ENCODE measurements around the gene MYO7A. TPM values are rescaled to one million over a fixed set of nuclear protein-coding genes. Genes with fewer than 3 reads are reported as not detected.
A peak's percentile ranks its signal among the peaks of the same experiment; 100 is the strongest.

Gene MYO7A
- total and polyA plus RNA-seq, 12 donors, result 0.91 to 6.8 (median 2.8) TPM

DNA sequence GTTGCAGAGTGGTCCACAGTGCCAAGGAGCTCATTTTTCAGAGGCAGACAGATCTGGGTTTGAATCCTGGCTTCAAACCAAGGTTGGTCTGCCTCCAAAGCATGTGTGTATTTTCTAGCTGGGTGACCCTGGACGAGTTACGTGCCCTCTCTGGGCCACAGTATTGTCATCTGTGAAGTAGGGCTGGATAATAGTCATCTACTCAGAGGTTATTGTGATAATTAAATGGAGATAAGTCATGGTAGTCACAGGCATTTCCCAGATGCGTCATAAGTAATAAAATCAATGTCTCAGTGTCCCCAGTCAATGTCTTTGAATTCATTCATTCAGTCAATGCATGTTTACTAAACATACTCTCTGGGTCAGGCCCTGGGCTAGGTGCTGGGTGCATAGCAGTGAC lies 16.8 kb upstream of the MYO7A start:
- intact Hi-C loops (cut with DNase I), result no loop called here
- ATAC-seq (no peak), DNase-seq (no peak)
- Histone ChIP-seq H3K27ac (no peak overlapping the region), H3K27me3 (no peaks in the 10 kb centered on the region), H3K36me3 (peaks cover 0 to 4% (median 0%) of the 10 kb centered on the region in 9 donors), H3K4me1 (peaks cover 0 to 27% (median 0%) of the 10 kb centered on the region in 9 donors), H3K4me3 (no peak overlapping the region), H3K9me3 (no peaks in the 10 kb centered on the region)
- TF ChIP-seq, protein P1, sequence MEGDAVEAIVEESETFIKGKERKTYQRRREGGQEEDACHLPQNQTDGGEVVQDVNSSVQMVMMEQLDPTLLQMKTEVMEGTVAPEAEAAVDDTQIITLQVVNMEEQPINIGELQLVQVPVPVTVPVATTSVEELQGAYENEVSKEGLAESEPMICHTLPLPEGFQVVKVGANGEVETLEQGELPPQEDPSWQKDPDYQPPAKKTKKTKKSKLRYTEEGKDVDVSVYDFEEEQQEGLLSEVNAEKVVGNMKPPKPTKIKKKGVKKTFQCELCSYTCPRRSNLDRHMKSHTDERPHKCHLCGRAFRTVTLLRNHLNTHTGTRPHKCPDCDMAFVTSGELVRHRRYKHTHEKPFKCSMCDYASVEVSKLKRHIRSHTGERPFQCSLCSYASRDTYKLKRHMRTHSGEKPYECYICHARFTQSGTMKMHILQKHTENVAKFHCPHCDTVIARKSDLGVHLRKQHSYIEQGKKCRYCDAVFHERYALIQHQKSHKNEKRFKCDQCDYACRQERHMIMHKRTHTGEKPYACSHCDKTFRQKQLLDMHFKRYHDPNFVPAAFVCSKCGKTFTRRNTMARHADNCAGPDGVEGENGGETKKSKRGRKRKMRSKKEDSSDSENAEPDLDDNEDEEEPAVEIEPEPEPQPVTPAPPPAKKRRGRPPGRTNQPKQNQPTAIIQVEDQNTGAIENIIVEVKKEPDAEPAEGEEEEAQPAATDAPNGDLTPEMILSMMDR (IDR thresholded peaks at IDR 0.05), result no peak
- WGBS, 2 donors, result 88 to 92% methylated on average over 3 of the region's 3 CpGs

DNA sequence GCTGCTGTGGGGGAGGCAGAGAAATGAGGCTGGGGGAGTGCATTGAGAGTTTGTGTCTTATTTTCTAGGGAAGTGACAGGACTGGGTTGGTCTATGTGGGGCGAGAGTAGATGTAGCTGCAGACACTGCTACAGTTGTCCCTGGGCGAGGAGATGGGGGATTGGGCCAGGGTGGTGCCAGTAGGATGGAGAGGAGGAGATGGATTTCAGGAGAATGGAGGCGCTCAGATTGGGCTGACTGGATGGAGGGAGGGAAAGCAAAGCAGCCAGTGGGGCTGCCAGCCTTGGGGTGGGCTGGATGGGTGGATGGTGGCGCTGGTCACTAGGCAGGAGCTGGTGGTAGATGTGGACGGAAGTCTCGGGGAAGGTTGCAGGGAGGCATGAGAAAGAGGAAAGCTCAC lies 16.1 kb upstream of the MYO7A start:
- 93 to 98% methylated on average over 6 of the region's 6 CpGs for WGBS, 2 donors
- no peak overlapping the region for H3K4me3 ChIP-seq
- DNase-seq (no peak), ATAC-seq (no peak)
- H3K27me3 ChIP-seq, result no peaks in the 10 kb centered on the region
- peaks cover 0 to 27% (median 0%) of the 10 kb centered on the region in 9 donors for H3K4me1 ChIP-seq
- TF ChIP-seq, protein P1 (IDR thresholded peaks at IDR 0.05), result no peak
- H3K27ac ChIP-seq, result no peak overlapping the region
- H3K9me3 ChIP-seq, result no peaks in the 10 kb centered on the region
- intact Hi-C loops (cut with DNase I), result no loop called here
- H3K36me3 ChIP-seq, result peaks cover 0 to 7% (median 0%) of the 10 kb centered on the region in 9 donors

DNA sequence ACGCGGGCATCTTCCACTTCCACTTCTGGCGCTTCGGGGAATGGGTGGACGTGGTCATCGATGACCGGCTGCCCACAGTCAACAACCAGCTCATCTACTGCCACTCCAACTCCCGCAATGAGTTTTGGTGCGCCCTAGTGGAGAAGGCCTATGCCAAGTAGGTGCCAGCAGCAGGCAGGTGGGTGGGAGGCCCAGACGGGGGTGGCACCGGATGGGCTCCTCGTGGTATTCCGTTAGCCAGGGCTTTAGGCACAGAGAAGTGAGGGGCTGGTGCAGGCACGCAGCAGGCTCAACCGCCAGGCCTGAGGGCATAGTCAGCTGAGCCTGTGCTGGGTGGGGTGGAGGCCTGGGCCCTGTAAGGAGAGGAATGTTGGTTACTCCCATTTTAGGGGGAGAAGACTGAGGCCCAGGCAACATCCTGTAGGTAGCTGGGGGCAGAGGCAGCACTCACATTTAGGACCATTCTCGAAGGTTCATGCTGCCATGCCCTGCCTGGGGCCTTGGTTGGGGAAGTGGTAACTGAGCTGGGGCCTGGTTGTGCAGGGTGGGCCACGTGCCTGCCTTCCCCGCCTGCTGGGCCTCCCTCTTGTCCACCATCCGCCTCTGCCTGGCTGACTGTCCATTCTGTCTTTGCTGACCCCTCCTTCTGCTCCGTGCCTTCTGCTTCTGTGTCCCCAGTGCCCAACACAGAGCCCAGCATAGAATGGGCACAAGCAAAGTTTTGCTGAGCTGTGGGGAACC lies 15.2 kb upstream of the MYO7A start:
- intact Hi-C loops (cut with DNase I), result no loop called here
- TF ChIP-seq, protein P1 (IDR thresholded peaks at IDR 0.05), result no peak
- no peak overlapping the region for H3K4me3 ChIP-seq
- DNase-seq, result no peak
- ATAC-seq, result no peak
- no peaks in the 10 kb centered on the region for H3K27me3 ChIP-seq
- no peak overlapping the region for H3K27ac ChIP-seq
- peaks cover 0 to 7% (median 0%) of the 10 kb centered on the region in 9 donors for H3K36me3 ChIP-seq
- WGBS, 2 donors, result 94 to 95% methylated on average over 20 of the region's 20 CpGs
- no peaks in the 10 kb centered on the region for H3K9me3 ChIP-seq
- peaks cover 0 to 21% (median 0%) of the 10 kb centered on the region in 9 donors for H3K4me1 ChIP-seq

DNA sequence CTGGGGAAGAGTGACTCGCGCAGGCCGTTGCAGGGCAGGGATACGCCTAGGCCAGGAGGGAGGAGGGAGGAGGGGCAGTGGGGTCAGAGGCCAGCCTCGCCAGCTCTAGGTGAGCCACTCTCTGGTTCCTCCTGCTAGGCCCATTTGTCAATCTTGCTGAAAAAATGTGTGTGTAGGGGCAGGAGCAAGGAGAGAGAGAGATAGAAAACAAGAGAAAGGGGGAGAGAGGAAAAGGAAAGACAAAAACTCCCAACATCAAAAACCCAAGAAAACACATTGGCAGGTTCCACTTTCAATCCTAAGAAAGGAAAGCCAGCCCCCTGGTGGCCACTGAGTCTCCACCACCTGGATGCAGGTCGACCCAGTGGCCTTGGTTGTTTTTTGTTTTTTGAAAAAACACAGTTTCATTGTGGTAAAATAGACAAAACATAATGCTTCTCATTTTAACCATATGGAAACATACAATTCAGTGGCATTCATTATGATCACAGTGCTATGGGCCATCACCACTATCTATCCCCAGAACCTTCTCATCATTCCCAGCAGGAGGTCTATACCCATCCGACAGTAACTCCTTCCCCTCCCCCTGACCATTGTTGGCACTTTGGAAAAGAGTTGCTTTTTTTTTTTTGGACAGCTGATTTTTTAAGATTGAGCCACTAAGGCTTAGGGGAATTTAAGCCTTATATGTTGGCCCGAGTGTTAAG lies 14.5 kb upstream of the MYO7A start:
- no peak for ATAC-seq
- TF ChIP-seq, protein P1 (IDR thresholded peaks at IDR 0.05), result peak in 7 of 9 donors; percentile 35 to 54 (median 46)
- Histone ChIP-seq H3K9me3 (no peaks in the 10 kb centered on the region), H3K4me1 (peaks cover 0 to 13% (median 0%) of the 10 kb centered on the region in 9 donors), H3K27me3 (no peaks in the 10 kb centered on the region), H3K4me3 (no peak overlapping the region), H3K36me3 (peaks cover 0 to 14% (median 0%) of the 10 kb centered on the region in 9 donors), H3K27ac (no peak overlapping the region)
- intact Hi-C loops (cut with DNase I), result no loop called here
- WGBS, 2 donors, result 82% methylated on average over 8 of the region's 8 CpGs
- DNase-seq, result no peak
